HL-60 (cell line): ENCODE data around the gene KCNQ5.

Experiments used
- DNase-seq, 2 experiments: peaks; one replicate each; pipeline ENCODE4 v3.0.0-alpha.2; 2010 to 2020; ENCODE audit warnings: low read depth in 1 of 2, low spot score in 1 of 2
- H3K27ac ChIP-seq: fragments of 250-450 bp; sonication (Bioruptor Pico); replicated peaks from 2 replicates; pipeline ENCODE4 v1.5.1; 2020; ENCODE audit warnings: mild to moderate bottlenecking, moderate library complexity
- H3K27me3 ChIP-seq: fragments of 250-450 bp; sonication (Bioruptor Pico); 2 replicates; pipeline ENCODE4 v1.5.1; 2021; ENCODE audit warnings: mild to moderate bottlenecking, moderate library complexity; ENCODE audit not compliant: insufficient read depth, poor library complexity, severe bottlenecking
- H3K4me3 ChIP-seq: replicated peaks from 2 replicates; pipeline ENCODE4 v1.5.1; 2011; ENCODE audit warnings: mild to moderate bottlenecking, control low read depth, low read length; ENCODE audit not compliant: insufficient read depth
- GABPA ChIP-seq: IDR thresholded peaks from 2 replicates; pipeline ENCODE4 v1.6.1; 2012; ENCODE audit warnings: low read depth
- POLR2AphosphoS5 ChIP-seq: IDR thresholded peaks from 2 replicates; pipeline ENCODE4 v1.6.1; 2012; ENCODE audit warnings: low read depth
- REST ChIP-seq: IDR thresholded peaks from 2 replicates; pipeline ENCODE4 v1.6.1; 2012; ENCODE audit warnings: low read depth; ENCODE audit not compliant: insufficient replicate concordance
- SPI1 ChIP-seq: IDR thresholded peaks from 2 replicates; pipeline ENCODE4 v1.6.1; 2012; ENCODE audit warnings: low read depth, mild to moderate bottlenecking, borderline replicate concordance
- TF ChIP-seq, protein P1 (sequence below): IDR thresholded peaks from one replicate; pipeline ENCODE4 v1.5.1; 2011; ENCODE audit warnings: low read length, control low read depth, inconsistent platforms; ENCODE audit not compliant: insufficient read depth

Gene KCNQ5

DNA sequence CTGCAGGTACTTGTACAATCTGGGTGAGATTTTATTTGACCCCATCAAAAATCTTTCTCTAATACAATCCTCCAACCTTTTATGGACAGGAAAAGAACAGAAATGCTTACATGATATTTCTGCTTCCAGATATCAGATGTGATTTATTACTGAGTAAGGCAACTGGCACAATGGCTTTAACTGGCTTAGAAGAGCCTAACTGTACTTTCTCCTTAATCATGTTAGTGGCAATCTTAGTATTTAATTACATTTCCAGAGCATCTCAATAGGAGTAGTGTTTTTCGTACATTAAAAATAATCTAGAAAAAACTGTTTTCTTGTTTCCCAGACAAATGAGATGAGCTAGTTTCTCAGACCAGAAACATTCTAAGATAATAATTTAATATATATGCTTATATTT is 251.6 kb downstream of the KCNQ5 start:
- DNase-seq, result no peak
- TF ChIP-seq, protein P1, sequence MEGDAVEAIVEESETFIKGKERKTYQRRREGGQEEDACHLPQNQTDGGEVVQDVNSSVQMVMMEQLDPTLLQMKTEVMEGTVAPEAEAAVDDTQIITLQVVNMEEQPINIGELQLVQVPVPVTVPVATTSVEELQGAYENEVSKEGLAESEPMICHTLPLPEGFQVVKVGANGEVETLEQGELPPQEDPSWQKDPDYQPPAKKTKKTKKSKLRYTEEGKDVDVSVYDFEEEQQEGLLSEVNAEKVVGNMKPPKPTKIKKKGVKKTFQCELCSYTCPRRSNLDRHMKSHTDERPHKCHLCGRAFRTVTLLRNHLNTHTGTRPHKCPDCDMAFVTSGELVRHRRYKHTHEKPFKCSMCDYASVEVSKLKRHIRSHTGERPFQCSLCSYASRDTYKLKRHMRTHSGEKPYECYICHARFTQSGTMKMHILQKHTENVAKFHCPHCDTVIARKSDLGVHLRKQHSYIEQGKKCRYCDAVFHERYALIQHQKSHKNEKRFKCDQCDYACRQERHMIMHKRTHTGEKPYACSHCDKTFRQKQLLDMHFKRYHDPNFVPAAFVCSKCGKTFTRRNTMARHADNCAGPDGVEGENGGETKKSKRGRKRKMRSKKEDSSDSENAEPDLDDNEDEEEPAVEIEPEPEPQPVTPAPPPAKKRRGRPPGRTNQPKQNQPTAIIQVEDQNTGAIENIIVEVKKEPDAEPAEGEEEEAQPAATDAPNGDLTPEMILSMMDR, result no peak
- no peak for TF ChIP-seq REST
- TF ChIP-seq GABPA, result no peak
- TF ChIP-seq POLR2AphosphoS5, result no peak
- TF ChIP-seq SPI1, result no peak
- H3K27ac ChIP-seq, result no peak overlapping the region

GRCh38 chr6:72876256-72876655 is 254.4 kb downstream of the KCNQ5 start:
- no peaks in the 10 kb centered on the region for H3K27me3 ChIP-seq
- DNase-seq, result no peak
- H3K27ac ChIP-seq, result no peak overlapping the region
- TF ChIP-seq, protein P1, result no peak
- no peak for TF ChIP-seq SPI1
- no peak for TF ChIP-seq REST
- TF ChIP-seq GABPA, result no peak
- TF ChIP-seq POLR2AphosphoS5, result no peak
- no peak overlapping the region for H3K4me3 ChIP-seq

More for the DNA sequence above, 251.6 kb downstream of the KCNQ5 start:
- Histone ChIP-seq H3K4me3 (no peak overlapping the region), H3K27me3 (no peaks in the 10 kb centered on the region)

DNA sequence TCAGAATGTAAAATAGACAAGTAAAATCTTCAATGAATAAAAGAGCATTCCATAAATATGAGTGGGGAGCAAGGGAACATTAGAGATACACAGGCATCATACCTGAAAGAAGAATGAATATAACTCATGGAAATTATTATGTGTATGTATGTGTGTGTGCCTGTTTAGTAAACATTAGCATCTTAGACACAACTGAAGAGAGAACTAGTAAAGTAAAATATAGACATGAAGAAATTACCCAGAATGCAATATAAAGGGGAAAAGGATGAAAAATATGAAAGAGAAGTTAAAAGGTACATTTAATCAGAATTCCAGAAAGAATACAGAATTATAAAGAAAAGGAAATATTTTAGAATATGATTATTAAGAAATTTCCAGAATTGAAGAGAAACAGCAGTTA is 264.3 kb downstream of the KCNQ5 start:
- Histone ChIP-seq H3K27ac (no peak overlapping the region), H3K27me3 (no peaks in the 10 kb centered on the region), H3K4me3 (no peak overlapping the region)
- no peak for DNase-seq
- TF ChIP-seq GABPA (no peak), SPI1 (no peak), REST (no peak), POLR2AphosphoS5 (no peak)
- TF ChIP-seq, protein P1, result no peak
